GM18861 (cell line): Measurements from ENCODE around the gene PRRC1.

Experiments
- ATAC-seq: cut with Tn5 transposase; IDR thresholded peaks from one replicate; pipeline ENCODE4 v1.9.1; 2021; ENCODE audit not compliant: unreplicated experiment

Gene PRRC1

DNA sequence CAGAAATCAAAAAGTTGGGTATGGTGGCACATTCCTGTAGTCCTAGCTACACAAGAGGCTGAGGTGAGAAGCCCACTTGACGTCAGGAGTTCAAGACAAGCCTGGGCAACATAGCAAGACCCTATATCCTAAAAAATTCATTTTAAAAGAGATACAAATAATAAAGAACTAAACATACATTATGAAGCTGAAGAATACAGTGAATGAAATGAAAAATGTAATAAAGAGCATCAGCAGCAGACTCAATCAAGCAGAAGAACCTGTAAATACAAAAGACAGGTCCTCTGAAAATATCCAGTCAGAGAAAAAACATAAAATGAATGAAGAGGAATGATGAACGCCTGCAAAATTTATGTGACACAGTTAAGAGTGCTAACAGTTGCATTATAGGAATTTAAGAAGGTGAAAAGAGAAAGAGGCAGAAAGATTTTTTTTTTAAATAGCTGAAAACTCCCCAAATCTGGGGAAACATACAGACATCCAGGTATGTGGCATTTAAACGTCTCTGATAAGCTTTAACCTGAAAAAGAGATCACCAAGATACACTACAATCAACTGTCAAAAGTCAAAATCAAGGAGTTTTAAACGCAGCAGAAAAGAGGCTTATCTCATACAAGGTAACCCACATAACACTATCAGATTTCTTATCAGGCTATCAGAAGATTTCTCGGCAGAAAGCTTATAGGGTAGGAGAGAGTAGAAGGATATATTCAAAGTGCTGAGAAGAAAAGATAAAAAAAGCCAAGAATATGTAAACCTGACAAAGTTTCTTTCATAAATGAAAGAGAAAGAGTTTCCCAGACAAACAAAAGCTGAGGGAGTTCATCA is 57.6 kb downstream of the PRRC1 start:
- no peak for ATAC-seq

DNA sequence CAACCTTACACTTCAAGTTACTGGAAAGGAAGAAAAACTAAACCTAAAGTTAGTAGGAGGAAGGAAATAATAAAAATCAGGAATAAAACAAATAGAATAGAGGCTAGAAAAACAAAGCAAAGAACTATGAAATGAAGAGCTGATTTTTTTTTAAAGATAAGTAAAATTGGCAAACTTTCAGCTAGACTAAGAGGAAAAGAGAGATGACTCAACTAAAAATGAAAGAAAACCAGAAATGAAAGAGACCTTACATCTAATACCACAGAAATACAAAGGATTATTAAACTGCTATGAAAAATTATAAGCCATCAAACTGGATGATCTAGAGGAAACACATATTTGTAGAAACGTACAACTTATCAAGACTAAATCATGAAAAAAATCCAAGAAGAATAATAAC is 60.0 kb downstream of the PRRC1 start:
- ATAC-seq: no peak

DNA sequence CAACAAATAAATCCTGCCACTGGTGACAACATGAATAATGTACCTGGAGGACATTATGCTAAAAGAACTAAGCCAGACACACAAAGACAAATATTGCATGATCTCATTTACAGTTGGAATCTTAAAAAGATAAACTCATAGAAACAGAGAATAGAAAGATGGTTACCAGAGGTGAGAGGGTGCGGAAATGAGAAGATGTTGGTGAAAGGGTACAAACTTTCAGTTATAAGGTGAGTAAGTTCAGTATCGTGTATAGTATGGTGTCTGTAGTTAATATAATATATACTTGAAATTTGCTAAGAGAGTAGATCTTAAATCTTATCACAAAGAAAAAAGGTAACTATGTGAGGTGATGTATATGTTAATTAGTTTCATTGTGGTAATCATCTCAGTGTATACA is 63.3 kb downstream of the PRRC1 start:
- ATAC-seq: no peak

DNA sequence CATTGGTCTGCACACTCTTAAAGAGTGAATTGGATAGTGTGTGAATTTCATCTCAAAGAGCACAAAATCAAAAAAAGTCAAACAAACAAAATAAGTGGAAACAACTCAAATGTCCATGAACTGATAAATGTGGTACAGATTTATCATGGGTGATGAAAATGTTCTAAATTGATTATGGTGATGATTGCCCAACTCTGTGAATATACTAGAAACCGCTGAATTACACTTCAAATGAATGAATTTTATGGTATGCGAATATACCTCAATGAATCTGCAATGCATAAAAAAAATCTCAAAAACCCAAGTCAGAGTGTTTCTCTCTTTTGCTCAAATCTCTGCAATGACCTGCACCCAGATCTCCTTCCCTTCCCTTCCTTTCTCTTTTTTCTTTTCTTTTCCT is 64.0 kb downstream of the PRRC1 start:
- no peak for ATAC-seq

DNA sequence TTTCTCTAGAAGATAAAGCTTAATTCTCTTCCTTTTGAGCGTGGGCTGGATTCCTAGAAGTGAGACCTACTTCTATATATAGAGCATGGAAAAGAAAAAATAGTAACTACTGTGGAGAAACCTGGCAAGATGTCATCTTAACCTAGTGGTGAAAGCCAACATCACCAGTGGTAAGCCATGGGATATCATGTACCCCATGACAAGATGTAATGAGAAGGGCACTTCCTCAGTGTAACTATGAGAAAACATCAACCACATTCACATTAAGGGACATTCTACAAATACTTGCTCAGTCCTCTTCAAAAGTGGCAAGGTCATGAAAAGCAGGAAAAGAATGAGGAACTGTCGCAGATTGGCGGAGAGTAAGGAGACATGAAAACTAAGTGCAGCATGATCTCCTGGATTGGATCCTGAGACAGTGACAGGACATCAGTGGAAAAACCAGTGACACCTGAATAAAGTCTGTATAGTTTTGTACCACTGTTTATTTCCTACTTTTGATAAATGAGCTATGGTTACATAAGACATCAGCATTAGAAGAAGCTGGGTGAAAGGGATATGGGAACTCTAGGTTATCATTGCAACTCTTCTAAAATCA is 65.4 kb downstream of the PRRC1 start:
- ATAC-seq: no peak

DNA sequence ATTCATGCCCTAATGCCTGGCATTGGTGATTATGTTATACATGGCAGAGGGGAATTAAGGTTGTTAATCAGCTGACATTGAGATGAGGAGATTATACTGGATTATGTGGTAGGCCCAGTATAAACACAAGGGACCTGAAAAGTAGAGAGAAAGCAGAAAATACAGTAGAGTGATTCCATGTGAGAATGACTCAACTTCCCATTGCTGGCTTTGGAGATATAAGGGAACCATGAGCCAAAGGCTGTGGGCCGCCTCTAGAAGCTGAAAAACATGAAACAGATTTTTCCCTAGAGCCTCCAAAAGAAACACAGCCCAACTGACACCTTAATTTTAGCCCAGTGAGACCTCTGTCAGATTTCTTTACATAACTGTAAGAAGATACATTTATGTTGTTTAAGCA is 66.4 kb downstream of the PRRC1 start:
- ATAC-seq: no peak

DNA sequence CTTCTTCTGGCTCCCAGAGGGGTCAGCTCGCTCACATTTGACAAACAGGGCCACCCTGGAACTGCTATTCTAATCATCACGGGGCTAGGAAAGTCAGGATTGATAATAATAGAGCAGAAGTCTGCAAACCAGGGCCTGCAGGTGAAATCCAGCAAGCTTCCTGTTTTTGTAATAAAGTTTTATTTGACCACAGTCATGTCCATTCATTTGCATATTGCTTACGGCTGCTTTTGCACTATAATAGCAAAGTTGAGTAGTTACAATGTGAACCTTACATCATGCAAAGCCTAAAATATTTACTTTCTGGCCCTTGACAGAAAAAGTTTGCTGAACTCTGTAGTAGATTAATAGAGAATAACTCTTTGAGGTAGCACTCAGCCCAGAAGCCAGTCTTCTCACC is 68.2 kb downstream of the PRRC1 start:
- ATAC-seq: no peak

DNA sequence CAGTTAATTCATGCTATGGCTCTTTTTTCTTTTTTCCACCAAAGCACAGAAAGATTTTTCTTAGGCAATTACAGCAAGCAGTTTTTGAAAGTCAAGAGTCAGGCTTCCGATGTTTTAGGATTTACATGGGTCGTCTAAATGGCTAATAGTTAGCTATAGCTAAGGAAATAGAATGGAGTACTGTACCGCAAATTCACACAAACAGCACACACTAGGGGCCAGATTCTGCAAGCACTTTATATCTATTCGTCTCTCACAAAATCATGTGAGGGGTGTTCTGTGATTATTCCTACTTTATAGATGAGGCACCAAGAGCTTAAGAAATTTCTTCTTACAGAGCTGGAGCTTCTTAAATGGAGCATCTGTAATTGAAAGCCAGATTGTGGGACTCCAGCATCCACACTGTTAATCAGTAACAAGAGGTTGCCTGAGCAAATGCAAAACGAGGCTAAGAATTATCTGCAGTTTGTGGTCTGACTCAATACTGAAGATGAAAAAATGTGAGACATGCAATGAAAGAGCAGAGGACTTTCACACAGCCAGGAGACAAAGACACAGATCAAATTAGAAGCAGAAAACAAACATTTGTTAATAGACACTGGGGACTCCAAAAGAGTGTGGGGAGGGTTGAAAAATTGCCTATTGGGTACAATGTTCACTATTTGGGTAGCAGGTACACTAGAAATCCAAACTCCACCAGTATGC is 68.8 kb downstream of the PRRC1 start:
- peak; percentile 76 for ATAC-seq

DNA sequence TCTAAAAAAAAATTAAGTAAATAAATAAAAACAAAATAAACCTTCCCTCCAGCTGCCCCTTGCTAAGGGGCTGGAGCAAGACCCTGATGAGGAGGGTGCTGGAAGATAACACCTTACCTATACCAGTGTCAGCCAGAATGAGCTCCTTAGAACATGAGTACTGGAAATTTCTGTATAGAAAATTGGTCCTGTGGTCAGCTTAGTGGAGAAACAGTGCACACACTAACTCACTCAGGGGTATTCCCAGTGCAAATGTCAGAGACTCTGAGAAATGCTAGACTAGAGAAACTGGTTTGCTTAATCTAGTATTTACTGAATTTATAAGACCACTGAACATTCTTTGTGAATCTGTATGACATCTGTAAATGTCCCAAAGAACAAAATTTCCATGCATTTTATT is 69.4 kb downstream of the PRRC1 start:
- ATAC-seq: peak; percentile 33

DNA sequence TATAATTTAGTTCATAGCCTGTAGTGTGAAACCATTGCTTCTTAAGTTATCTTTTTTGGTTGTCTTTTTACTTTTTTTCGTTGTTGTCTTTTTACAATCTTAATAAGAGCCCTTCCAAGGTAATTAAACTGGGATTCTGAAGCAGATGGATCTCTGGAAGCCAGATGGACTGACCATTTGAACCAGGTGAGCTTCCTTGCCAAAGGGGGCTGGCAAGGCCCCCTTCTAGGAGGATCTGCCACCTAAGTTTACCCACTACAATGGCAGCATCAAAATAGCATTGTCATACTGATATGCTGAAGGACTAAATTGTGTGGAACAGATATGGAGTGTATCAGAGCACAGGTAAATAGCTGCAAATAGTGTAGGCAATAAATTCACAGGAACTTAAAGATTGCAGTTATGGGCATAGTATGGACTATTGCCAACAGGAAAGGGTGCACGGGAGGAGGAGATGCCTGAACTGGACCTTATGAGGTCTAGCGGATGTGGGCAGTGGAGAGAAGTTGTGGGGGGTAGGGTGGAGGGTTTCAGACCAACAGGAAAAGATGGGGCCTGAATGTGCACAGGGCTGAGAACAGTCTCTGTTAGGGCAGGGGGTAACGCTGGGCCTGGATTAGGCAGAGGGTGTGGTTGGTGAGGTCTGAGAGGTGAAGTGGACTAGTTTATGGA is 69.9 kb downstream of the PRRC1 start:
- no peak for ATAC-seq

DNA sequence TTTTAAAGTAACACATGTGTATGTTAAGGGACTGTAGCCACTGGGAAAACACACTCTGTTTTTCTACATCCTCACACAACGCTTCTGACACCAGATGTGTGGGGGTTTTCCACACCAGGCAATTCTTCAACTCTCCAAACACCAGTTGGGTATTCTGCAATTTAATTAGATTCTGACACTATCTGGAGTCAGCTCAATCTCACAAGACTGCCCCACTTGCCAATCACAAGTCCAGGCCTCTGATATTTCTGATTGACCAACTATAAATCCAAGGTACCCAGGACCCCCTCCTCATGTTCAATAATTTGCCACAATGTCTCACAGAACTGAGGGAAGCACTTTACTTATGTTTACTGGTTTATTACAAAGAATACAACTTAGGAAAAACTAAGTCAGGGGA is 70.9 kb downstream of the PRRC1 start:
- no peak for ATAC-seq

DNA sequence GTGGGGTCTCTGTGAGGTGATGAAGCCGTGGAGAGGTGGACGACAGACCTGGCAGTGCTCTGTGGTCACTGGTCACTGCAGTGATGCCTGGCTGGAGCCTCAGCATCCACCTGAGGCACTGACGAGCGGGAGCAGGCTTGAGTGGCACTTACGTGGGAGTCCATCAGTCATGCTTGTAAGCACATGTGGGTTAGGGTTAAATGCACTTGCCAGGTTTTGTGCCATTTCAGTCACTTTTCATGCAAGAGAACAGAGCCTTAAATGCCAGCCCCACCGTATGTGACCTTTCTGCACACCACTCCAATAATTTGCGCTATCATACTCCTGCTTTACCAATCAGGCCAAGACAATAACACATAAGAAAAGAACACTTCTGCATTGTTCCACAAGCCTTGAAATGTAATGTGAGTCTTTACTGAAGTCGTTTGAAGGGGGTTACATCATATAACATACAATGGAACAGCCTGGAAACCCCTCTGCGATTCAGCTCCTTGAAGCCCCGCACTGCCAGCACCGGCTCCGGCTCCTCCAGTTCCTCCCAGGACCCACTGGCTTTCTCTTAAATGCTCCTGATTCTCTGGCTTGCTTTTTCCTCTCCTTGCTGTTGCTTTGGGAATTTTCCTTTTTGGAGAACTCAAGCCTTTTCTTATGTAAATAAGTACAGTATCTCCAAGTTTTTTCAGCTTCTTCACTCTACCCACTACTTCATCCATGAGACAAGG is 72.0 kb downstream of the PRRC1 start:
- ATAC-seq: no peak

DNA sequence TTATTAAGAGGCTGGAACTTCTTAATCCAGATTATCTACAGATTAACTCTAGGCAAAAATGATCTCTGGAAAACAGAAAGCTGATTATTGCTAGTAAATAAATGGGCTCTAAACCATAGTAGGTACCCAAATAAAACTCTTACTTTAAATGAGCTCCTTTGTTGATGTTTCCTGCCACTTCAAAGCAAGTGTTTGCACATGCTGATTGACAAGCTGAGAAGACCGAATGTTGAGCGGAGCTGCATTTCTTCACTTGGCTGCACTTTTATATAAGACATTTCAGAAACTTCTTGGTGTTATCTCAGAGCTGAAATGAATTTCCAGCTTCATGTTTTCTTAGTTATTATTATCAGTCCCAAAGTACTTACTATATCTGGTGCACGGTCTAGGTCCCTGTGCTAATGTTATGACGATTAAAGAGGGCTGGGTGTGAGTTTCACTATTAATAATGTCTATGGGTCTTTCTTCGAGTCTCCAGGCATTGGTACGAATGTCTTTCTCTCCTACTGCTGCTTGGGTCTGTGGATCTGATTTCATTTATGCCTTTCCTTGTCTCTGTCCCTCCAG is 72.8 kb downstream of the PRRC1 start:
- peak; percentile 27 for ATAC-seq

DNA sequence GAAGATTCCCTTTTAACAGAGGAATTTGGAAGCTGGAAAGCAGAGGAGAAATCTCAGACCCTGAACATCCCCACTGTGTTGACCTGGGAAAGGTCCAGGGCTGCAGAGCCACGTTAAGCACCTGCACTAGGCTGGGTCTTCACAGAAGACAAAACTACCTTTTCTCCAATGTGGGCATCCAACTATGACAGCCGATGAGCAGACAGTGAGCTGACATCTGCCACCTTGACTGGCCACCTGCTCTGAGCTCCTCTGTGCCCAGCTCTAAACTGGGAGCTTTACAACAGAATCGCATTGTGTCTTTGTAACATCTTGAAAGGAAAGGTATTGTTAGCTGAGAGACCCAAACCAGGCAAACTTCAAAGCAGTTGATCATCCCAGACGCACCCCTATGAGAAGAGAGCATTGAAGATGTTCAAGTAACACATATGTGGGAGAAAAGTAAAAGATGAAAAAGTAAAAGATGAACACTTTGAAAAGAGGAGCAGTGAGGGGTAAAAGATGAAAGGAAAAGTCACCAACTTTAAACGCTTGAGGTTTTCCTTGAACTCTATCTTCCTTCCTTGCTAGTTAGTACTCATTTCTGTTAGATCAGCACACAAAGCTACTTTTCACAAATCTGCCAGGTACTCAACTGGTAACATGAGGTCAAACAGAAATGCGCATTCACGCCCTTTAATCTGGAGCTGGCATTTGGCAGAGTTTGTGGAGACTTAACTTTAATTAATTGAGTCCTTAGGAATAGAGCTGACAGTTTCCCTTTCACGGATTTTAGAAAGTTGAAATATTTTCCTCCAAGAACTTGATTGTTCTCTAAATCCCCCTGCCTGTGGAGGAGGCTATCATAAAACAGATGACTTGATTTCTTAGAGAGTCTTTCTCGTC is 78.3 kb downstream of the PRRC1 start:
- ATAC-seq: no peak

DNA sequence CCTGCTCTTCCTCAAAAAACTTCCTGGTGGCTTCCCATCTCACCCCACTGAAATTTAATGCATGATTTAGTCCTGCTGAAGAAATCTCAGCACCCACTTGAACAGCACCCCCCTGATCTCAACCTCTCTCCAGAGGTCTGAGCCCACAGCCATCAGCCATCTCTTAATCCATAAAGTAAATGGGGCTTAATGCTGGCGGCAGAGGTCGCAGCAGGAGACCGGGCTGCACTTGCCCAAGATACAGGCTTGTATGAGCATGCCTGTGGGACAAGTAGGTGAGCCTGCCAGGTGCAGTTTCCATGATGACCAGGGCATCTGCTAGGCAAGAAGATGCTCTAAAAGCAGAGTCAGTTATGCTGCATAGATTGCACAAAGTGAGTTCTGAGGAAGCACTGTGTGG is 79.1 kb downstream of the PRRC1 start:
- no peak for ATAC-seq

DNA sequence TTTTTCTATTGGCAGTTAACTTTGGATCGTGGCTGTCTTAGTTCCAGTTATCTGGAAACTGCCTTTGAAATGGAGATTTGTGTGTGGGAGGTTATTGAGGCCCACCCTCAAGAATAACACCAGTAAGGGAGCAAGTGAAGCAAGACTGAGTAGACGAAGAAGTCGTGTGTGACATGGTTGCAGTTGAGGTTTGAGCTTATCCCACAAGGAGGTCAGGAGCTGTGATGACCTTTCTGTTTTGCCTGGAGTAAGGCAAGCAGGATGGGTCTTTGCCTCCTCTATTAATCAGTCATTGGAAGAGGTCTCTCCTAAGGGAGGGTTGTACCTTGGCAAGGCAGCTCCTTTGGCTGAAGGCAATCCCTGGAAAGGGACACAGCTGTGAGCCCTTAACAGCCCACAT is 81.9 kb downstream of the PRRC1 start:
- ATAC-seq: no peak

DNA sequence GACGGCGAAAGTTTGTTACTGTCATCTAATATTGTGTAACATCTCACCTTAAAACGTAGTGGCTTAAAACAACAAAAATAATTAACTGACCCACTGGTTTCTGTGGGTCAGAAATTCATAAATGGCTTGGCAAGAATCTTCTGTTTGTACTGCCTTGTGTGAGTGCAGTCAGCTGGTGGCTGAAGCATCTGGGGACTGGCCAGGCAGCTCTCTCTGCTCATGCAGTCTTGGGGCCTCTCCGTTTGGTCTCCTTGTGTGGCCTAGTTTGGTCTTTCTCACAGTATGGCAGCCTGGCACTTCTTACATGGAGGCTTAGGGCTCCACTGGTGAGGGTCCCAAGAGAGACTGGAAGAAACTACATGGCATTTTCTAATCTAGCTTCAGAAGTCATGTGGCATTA is 82.4 kb downstream of the PRRC1 start:
- no peak for ATAC-seq

DNA sequence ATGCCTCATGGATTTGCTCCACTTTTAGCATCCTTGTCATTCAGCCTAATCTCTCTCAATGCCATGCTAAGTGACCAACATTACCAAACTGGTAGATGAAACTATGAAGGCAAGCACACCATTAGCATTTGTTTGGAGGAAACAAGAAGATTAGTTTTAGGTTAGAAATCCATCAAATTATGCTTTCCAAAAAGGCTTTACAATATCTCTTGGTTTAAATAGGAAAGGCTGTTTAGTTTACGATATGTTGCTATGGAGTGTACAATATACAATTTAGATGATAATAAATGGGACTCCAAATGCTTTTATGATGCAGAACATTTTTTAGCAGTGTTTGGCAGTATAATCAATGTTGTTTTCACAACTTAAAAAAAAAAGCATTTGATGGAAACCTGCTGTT is 83.7 kb downstream of the PRRC1 start:
- no peak for ATAC-seq

DNA sequence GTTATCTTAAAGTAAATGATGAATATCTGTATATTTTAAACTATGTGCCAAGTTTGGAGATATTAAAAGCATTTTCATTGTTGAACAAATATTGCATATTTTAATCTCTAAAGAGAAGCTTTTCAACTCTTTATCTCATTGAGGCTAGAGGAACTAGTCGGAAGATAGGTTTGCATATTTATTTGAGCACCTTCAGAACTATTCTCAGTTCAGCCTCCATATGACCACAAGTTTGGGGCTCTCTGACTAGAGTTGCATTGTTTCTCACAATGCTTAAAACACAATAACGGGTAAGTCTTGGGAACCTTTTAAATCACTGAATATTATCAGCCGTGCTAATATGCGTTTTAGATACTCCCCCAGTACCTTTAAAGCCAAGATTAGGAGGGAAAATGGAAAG is 84.2 kb downstream of the PRRC1 start:
- ATAC-seq: no peak

DNA sequence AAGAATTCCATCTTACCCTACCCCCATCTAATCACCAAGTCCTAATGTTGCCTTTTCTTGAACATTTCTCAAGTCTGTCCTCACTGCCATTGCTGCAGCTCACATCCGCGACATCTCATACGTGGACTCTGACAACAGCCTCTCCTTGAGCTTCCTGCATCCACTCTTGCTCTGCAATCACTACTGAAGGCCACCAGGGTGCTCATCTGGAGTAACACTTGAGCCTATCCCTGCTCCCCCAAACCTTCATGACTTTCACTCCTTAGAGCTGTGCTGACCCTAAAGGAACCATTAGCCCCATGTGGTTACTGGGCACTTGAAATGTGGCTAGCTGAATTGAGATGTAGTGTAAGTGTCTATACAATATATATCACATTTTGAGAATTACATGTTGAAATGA is 85.0 kb downstream of the PRRC1 start:
- ATAC-seq: no peak
